GM12801 (cell line): ENCODE data around the gene KIRREL3.

Source experiments
- CTCF ChIP-seq: IDR thresholded peaks from one replicate; pipeline ENCODE4 v1.5.1; 2011; ENCODE audit warnings: control low read depth; ENCODE audit not compliant: insufficient read length; ENCODE audit errors: extremely low read depth

The KIRREL3 gene

DNA sequence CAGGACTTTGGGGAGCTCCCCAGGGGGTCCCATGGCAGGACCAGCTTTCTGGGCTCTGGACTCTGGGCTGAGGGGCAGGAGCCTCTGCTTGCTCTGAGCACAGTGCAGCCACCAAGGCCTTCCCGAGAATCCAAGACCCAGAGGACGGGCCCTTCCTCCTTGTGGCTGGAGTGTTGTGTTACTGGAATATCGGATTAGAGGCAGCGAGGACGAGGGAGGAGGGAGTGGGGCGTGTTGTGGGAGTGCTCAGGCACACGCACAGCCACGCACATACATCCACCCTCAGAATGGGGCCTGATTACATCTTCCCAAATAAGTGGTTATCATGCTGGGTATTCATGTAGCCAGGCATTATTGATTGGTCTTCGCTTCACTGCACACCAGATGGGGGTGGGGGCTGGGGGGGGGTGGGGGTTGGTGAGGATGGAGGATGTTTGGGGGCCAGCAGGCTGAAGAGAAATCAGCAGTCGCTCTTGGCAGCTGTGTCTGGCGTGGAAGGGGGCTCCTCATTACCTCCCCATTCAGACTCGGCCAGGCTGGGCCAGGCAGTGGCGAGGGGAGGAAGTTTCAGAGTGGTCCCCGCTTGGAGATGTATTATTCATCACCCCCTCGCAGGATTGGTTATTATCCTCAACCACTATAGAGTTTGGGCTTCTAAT, 524.2 kb downstream of the KIRREL3 start:
- no peak for TF ChIP-seq CTCF

DNA sequence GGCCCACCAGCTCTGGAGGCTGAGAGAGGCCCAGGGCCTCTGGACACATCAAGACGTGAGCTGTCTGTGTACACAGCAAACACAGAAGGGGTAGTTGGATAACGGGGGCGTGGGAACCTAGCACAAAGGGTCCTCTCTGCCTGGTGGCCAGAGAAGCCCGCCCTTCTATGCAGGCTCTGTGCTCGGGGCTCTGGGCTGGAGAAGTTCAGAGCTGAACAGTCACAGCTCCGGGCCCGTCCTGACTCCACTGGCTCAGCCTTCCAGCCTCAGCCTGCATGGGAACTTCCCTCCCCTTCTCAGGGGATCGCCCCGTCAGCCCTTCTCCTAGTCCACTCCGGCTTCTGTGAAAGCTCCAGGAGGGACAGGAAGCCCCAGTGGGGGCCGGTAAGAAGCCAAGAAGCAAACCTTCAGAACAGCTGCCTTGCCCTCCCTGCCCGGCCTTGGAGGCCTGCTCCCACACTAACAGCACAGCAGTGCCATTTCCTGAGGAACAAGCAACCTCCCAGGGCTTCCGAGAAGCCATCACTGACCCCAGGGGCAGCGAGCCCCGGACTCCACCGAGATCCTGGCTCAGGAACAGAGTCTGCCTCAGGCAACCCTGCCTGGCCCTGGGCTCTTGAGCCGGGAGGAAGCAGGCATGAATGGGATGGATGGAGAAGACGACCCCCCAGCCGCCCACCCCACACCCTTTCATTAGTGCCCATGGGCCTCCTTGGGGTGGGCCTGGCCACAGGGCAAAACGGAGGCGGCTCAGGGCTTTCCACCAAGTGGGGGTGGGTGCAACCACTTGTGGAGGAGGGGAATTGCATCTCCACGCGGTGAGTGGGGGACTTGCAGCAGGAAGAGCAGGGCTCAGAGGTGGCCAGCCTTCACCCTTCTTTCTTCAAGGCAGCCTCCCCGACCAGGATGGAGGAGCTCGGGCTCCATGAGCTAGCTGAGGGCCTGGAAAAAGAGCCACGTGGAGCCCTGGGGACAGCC, 525.3 kb downstream of the KIRREL3 start:
- TF ChIP-seq CTCF: no peak

DNA sequence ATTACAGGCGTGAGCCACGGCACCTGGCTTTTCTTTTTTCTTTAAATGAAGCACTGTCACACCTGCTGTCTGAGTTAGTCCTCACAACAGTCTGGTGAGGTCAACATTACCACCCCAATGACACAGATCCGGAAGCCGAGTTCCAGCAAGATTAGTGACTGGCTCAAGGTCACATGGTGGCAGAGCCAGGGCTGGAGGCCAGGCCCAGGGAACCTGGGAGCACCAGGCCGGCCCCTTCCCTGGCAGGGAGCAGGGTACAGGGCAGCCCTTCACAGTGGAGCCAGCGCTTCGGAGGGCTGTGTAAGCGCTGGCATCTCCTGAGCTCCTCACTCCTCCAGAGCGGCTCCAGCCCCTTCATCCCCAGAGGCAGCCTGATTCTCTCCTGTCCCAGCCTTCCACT, 526.4 kb downstream of the KIRREL3 start:
- no peak for TF ChIP-seq CTCF

- no peak for TF ChIP-seq CTCF
These were observed 527.3 kb downstream of the KIRREL3 start for GRCh38 chr11:126473269-126473668.

GRCh38 chr11:126469311-126469710, 531.3 kb downstream of the KIRREL3 start:
- TF ChIP-seq CTCF: no peak

DNA sequence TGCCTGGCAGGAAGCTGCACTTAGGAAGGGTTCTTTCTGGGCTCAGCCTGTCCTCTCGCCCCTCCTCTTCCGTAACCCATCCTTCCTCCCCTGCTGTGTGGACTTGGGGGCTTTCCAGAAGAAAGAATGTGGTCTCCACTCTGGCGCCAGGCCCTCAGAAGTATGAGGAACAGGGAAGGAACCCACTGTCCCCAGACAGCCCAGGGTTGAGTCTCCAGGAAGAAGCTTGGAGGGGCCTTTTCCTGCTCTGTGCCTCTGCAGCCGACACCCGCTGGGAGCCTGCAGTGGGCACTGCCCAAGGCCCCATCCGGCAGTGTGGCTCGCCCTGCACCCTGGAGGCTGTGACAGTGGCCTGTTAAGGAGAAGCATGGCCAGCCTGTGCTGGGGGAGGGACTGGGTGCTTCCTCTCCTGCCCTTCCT, 532.5 kb downstream of the KIRREL3 start:
- TF ChIP-seq CTCF: no peak

GRCh38 chr11:126467471-126467870, 533.1 kb downstream of the KIRREL3 start:
- no peak for TF ChIP-seq CTCF
